A549 (cell line): ENCODE results near the gene TCF12. TPM values are rescaled to one million over a fixed set of nuclear protein-coding genes. Genes with fewer than 3 reads are reported as not detected.

Experiments used
- ATAC-seq, 2 experiments: fragments of 200-7000 bp in 1 of 2; fragments of >200 bp in 1 of 2; cut with Nextera tagmentation in 1 of 2; cut with Tn5 transposase in 1 of 2; 3 replicates each; pipeline versions ENCODE4 v1.8.0 to v1.9.1; 2018 to 2020; ENCODE audit warnings: mild to moderate bottlenecking in 1 of 2, moderate library complexity in 1 of 2
- CTCF ChIA-PET: fragments of 300-600 bp; sonication (Branson Sonifier 250); formaldehyde crosslinking; extraction: SDS; loops from one replicate; lab custom pipeline; 2021; ENCODE audit warnings: antibody characterized with exemption, inconsistent platforms; lab: Yijun Ruan, JAX
- POLR2A ChIA-PET: fragments of 350-600 bp; formaldehyde crosslinking; extraction: SDS; loops from one replicate; lab custom pipeline; 2021; ENCODE audit warnings: antibody characterized with exemption, inconsistent platforms; lab: Yijun Ruan, JAX
- DNase-seq, 2 experiments: peaks; one replicate each; pipeline versions ENCODE4 v3.0.0 to v3.0.0-alpha.2; 2011 to 2016; ENCODE audit warnings: low read depth in 1 of 2, low spot score in 1 of 2
- FAIRE-seq: peaks from 2 replicates; lab custom pipeline; 2011; peaks lifted over from hg19 to GRCh38; lab: Jason Lieb, UNC
- H3K27ac ChIP-seq, 2 experiments: fragments of >200 bp; sonication (Bioruptor Twin); formaldehyde crosslinking; 3 replicates each; pipeline ENCODE4 v1.5.1; 2016 to 2017
- H3K4me1 ChIP-seq: fragments of >200 bp; sonication (Bioruptor Twin); formaldehyde crosslinking; 3 replicates; pipeline ENCODE4 v1.6.1; 2016
- H3K4me2 ChIP-seq: fragments of >200 bp; sonication (Bioruptor Twin); formaldehyde crosslinking; 3 replicates; pipeline ENCODE4 v1.6.1; 2016
- H3K4me3 ChIP-seq: fragments of >200 bp; sonication (Bioruptor Twin); formaldehyde crosslinking; 3 replicates; pipeline ENCODE4 v1.5.1; 2016
- H3K9me3 ChIP-seq: fragments of >200 bp; sonication (Bioruptor Twin); formaldehyde crosslinking; 3 replicates; pipeline ENCODE4 v1.6.1; 2016
- BCL3 ChIP-seq: fragments of >200 bp; sonication (Bioruptor Twin); formaldehyde crosslinking; IDR thresholded peaks from 3 replicates; pipeline ENCODE4 v1.6.1; 2016
- CTCF ChIP-seq: fragments of >200 bp; sonication (Bioruptor Twin); formaldehyde crosslinking; IDR thresholded peaks from 3 replicates; pipeline ENCODE4 v1.5.1; 2016
- EP300 ChIP-seq, 2 experiments: fragments of >200 bp; sonication (Bioruptor Twin); formaldehyde crosslinking; IDR thresholded peaks; 2 replicates in 1 of 2; 3 replicates in 1 of 2; pipeline ENCODE4 v1.6.1; 2016 to 2017
- HMGXB4 ChIP-seq: fragments of 250-450 bp; sonication (Bioruptor Pico); IDR thresholded peaks from 2 replicates; pipeline ENCODE4 v1.5.0; 2021; ENCODE audit warnings: mild to moderate bottlenecking, moderate library complexity, borderline replicate concordance
- MAZ ChIP-seq: fragments of 150-350 bp; IDR thresholded peaks from 2 replicates; pipeline ENCODE4 v1.6.1; 2014; ENCODE audit warnings: antibody characterized with exemption, low read depth, low read length, borderline replicate concordance
- PBX3 ChIP-seq: IDR thresholded peaks from 2 replicates; pipeline ENCODE4 v1.6.1; 2012
- POLR2A ChIP-seq: IDR thresholded peaks from 2 replicates; pipeline ENCODE4 v1.6.1; 2012; ENCODE audit warnings: mild to moderate bottlenecking, low read length
- RAD21 ChIP-seq, 2 experiments: fragments of >200 bp in 1 of 2; sonication (Bioruptor Twin) in 1 of 2; formaldehyde crosslinking in 1 of 2; IDR thresholded peaks in 1 of 2; conservative IDR thresholded peaks in 1 of 2; 2 replicates in 1 of 2; 3 replicates in 1 of 2; pipeline ENCODE4 v1.6.1; 2012 to 2018; ENCODE audit warnings: inconsistent platforms in 1 of 2
- RCOR1 ChIP-seq: fragments of 150-350 bp; IDR thresholded peaks from 2 replicates; pipeline ENCODE4 v1.6.1; 2014; ENCODE audit warnings: antibody characterized with exemption, low read length, low read depth
- RFX5 ChIP-seq: fragments of 450-650 bp; IDR thresholded peaks from 2 replicates; pipeline ENCODE4 v1.7.1; 2014; ENCODE audit warnings: antibody characterized with exemption, mild to moderate bottlenecking, moderate library complexity
- SMC3 ChIP-seq: fragments of >200 bp; sonication (Bioruptor Twin); formaldehyde crosslinking; IDR thresholded peaks from 3 replicates; pipeline ENCODE4 v1.6.1; 2018; ENCODE audit warnings: inconsistent platforms
- SREBF2 ChIP-seq: fragments of 450-650 bp; IDR thresholded peaks from 2 replicates; pipeline ENCODE4 v1.6.1; 2014; ENCODE audit warnings: mild to moderate bottlenecking, moderate library complexity
- TP53 ChIP-seq: fragments of 250-450 bp; sonication (Bioruptor Pico); IDR thresholded peaks from 2 replicates; pipeline ENCODE4 v1.5.0; 2021; ENCODE audit warnings: mild to moderate bottlenecking, moderate library complexity
- WGBS: methylation state at CpG from one replicate; pipeline ENCODE4 v1.1.6; 2017; ENCODE audit errors: missing lambda C conversion rate; 5-methylcytosine and 5-hydroxymethylcytosine counted together
- polyA plus RNA-seq, 4 experiments: library from polyadenylated mRNA; depleted of rRNA in 3 of 4; stranded (reverse); fragments of >200 nt; fragmentation: RNase III in 1 of 4; extraction: RNeasy Plus Mini Kit Qiagen cat#74134 plus additional on column Dnase treatment in 1 of 4; gene quantifications; 2 replicates in 3 of 4; 3 replicates in 1 of 4; pipeline ENCODE4 v1.2.3, GENCODE V29; 2011 to 2017
- TF ChIP-seq, protein P1 (sequence below): IDR thresholded peaks from 2 replicates; pipeline ENCODE4 v1.6.1; 2012; ENCODE audit warnings: low read depth, borderline replicate concordance
- TF ChIP-seq, protein P2 (sequence below): fragments of 250-450 bp; sonication (Bioruptor Pico); IDR thresholded peaks from 2 replicates; pipeline ENCODE4 v1.5.0; 2020; ENCODE audit warnings: low read depth, mild to moderate bottlenecking, moderate library complexity

The TCF12 gene
- polyA plus RNA-seq, 2 of the 4 experiments (the other 2 are of a cell fraction): 36.3 to 121 TPM

DNA sequence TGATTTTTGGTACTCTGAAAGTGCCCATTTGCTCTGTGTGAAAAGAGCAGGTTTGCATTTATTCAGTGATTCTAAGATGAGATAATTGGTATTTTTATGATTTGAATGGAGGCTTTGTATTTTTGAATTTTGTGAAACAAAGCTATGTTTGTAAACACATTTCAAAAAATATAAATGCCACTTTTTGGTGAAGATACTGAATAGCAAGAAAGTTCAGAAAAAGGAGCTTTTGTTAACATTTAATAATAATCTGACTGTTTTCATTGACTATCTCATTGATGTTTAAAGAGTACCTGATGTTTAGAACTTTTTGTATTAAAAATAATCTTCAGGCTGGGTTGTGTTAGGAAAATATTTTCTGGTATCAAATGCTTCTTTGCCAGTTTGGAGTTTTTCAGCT lies 23.7 kb downstream of the TCF12 start:
- ChIA-PET POLR2A (no interaction called here), CTCF (interaction anchor here (1.3 kb wide), 1 partner anchor 24 kb away, joined by 3 read pairs; no protein-coding TSS in a partner anchor)
- DNase-seq: no peak
- peaks cover 16% of the 10 kb centered on the region; the same call in 1 of the 3 replicates for H3K9me3 ChIP-seq
- no peak overlapping the region for H3K4me3 ChIP-seq
- no peaks in the 10 kb centered on the region for H3K4me1 ChIP-seq
- H3K27ac ChIP-seq: no peak overlapping the region
- TF ChIP-seq, protein P1, sequence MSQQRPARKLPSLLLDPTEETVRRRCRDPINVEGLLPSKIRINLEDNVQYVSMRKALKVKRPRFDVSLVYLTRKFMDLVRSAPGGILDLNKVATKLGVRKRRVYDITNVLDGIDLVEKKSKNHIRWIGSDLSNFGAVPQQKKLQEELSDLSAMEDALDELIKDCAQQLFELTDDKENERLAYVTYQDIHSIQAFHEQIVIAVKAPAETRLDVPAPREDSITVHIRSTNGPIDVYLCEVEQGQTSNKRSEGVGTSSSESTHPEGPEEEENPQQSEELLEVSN: no peak
- no peak for TF ChIP-seq TP53 (CRISPR knock-in tag)
- TF ChIP-seq RAD21 (conservative IDR thresholded peaks at IDR 0.05 in 1 of 2, IDR thresholded peaks at IDR 0.05 in 1 of 2): no peak
- TF ChIP-seq SMC3: no peak
- no peak for TF ChIP-seq SREBF2
- no peak for TF ChIP-seq RFX5
- no peak for TF ChIP-seq PBX3
- no peak for TF ChIP-seq BCL3
- TF ChIP-seq, all 56 proteins: peak for 0
- H3K4me2 ChIP-seq: no peak overlapping the region
- ATAC-seq (no peak), FAIRE-seq (peak; percentile 43)

DNA sequence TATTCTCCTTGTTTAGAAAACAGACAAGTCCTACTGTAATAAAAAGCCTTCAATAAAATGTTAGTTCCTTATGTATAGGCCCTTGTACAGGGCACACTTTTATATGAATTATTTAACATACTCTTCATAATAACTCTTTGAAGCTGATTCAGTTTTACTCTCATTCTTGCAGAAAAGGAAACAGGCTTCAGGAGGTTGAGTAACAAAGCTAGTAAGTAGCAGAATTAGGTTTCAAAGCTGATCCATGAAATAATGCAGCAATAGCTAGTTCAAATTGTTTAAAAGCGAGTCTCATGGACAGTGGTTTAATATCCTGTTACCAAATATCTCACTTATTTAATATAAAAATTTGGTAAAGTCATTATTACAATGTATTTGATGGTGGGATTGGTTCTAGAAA lies 25.0 kb downstream of the TCF12 start:
- ChIA-PET POLR2A (interaction anchor here (1.0 kb wide), 1 partner anchor 25 kb away, joined by 3 read pairs; no protein-coding TSS in a partner anchor), CTCF (interaction anchor here (0.8 to 1.1 kb wide), 3 partner anchors 9 to 363 kb away, joined by 3 read pairs; partner anchors contain the start of gene TCF12)
- WGBS: 96% methylated on average over 1 of the region's 1 CpG
- Histone ChIP-seq H3K27ac (no peak overlapping the region), H3K4me1 (peaks cover 5% of the 10 kb centered on the region; the same call in 1 of the 3 replicates), H3K4me2 (no peak overlapping the region), H3K4me3 (no peak overlapping the region), H3K9me3 (peaks cover 16% of the 10 kb centered on the region; the same call in 1 of the 3 replicates)
- no peak for TF ChIP-seq HMGXB4 (CRISPR knock-in tag)
- TF ChIP-seq, protein P2, sequence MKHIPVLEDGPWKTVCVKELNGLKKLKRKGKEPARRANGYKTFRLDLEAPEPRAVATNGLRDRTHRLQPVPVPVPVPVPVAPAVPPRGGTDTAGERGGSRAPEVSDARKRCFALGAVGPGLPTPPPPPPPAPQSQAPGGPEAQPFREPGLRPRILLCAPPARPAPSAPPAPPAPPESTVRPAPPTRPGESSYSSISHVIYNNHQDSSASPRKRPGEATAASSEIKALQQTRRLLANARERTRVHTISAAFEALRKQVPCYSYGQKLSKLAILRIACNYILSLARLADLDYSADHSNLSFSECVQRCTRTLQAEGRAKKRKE (CRISPR knock-in tag): no peak
- no peak for DNase-seq
- no peak for ATAC-seq
- no peak for FAIRE-seq

- peaks cover 10% of the 10 kb centered on the region; the same call in 1 of the 3 replicates for H3K4me1 ChIP-seq
- no peak overlapping the region for H3K4me3 ChIP-seq
- no peak for DNase-seq
- no peak for ATAC-seq
- FAIRE-seq: no peak
- POLR2A ChIA-PET: no interaction called here
- H3K27ac ChIP-seq: no peak overlapping the region
- peaks cover 16% of the 10 kb centered on the region; the same call in 1 of the 3 replicates for H3K9me3 ChIP-seq
- TF ChIP-seq MAZ (no peak), SMC3 (no peak), CTCF (no peak), EP300 (IDR thresholded peaks at IDR 0.05) (no peak), POLR2A (no peak), RCOR1 (no peak), SREBF2 (no peak)
- TF ChIP-seq, protein P2 (CRISPR knock-in tag): no peak
- WGBS: 87% methylated on average over 1 of the region's 1 CpG
- CTCF ChIA-PET: no interaction called here
- H3K4me2 ChIP-seq: no peak overlapping the region
Observed at GRCh38 chr15:56944485-56944884, 26.0 kb downstream of the TCF12 start.
